NCI-H446 treated with DMSO at 0.1 percent for 48 hours (cell line): Measurements from ENCODE around the gene RHD.
"Not testable (repeated sequence)": the region's sequence is repeated elsewhere in the genome, so short reads cannot be mapped to it uniquely, and the experiment has no call there.

Experiments
- DNase-seq: peaks from one replicate; lab custom pipeline; 2025; lab: John Stamatoyannopoulos, UW

Gene RHD

GRCh38 chr1:25356441-25356840 lies 84.1 kb downstream of the RHD start:
- no peak for DNase-seq

DNA sequence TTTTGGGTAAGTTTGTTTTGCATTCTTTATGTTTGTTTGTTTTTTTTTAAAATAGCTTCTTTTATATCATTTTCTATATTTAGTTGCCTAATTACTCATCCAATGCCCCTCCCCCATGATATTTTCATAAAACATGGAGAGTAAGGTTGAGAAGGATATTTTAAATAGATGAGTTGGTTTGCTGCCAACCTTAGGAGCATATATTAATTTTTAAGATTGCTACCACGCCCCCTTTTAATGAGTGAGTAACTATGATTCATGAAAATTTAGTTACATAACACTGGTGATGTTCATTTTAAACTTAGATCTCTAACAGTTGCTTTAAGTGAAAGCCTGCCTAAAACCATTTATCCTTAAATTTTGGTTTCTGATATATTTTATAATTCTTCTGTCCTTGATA lies 84.5 kb downstream of the RHD start:
- DNase-seq: no peak

GRCh38 chr1:25360596-25361581 lies 88.6 kb downstream of the RHD start:
- DNase-seq: no peak

- DNase-seq: no peak
Measured at GRCh38 chr1:25361901-25362300, 89.6 kb downstream of the RHD start.

DNA sequence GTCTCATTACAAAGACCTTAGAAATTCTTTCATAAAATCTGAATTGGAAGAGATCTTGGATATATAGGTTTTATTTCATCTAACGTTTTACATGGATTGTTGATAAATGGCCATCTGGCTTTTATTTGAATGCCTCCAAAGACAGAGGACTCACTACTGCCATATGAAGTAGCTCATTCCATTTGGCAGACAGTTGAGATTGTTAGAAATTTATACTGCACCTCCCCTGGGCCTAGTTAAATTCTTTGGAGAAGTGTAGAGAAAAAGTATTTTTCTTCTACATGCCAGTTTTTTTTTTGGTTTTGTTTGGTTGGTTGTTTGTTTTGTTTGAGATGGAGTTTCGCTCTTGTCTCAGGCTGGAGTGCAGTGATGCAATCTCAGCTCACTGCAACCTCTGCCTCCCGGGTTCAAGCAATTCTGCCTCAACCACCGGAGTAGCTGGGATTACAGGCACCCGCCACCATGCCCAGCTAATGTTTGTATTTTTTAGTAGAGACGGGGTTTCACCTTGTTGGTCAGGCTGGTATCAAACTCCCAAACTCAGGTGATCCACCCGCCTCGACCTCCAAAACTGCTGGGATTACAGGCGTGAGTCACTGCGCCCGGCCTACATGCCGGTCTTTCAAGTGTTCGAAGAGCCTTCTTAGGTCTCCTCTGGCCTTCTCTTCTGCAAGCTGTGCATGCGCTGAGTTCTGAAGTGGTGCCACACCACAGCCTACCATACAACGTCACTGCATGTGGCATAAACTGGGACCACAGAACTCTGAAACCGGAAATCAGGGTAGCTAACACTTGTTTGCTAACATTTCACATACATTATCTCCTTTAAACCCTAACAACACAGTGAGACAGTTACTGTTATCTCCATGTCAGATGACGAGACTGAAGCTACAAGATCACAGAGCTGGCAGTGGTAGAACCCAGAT lies 90.6 kb downstream of the RHD start:
- DNase-seq: not testable (repeated sequence)

DNA sequence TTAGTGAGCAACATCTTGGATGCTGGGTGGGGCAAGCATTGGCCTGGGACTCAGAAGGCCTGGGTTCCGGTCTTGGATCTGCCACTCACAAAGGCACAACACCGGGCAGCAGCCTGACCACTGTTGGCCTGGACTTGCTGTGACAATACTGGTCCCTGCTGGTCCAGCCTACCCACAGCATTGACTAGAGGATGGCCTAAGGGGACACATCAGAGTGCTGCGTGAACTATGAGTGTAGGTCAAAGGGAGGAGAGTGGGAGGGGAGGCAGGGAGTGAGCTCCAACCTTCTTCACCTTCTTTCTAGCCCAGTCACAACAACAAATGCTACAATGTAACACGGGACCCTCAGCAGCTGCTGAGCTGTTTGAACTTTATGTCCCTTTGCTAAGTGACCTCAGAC lies 96.9 kb downstream of the RHD start:
- DNase-seq: no peak

GRCh38 chr1:25369691-25370271 lies 97.5 kb downstream of the RHD start:
- not testable (repeated sequence) for DNase-seq

- not testable (repeated sequence) for DNase-seq
Measured at GRCh38 chr1:25371757-25372156, 99.4 kb downstream of the RHD start.

- not testable (repeated sequence) for DNase-seq
Measured at GRCh38 chr1:25378367-25378766, 106.1 kb downstream of the RHD start.
